ENCODE results near the gene WSB1.

DNA sequence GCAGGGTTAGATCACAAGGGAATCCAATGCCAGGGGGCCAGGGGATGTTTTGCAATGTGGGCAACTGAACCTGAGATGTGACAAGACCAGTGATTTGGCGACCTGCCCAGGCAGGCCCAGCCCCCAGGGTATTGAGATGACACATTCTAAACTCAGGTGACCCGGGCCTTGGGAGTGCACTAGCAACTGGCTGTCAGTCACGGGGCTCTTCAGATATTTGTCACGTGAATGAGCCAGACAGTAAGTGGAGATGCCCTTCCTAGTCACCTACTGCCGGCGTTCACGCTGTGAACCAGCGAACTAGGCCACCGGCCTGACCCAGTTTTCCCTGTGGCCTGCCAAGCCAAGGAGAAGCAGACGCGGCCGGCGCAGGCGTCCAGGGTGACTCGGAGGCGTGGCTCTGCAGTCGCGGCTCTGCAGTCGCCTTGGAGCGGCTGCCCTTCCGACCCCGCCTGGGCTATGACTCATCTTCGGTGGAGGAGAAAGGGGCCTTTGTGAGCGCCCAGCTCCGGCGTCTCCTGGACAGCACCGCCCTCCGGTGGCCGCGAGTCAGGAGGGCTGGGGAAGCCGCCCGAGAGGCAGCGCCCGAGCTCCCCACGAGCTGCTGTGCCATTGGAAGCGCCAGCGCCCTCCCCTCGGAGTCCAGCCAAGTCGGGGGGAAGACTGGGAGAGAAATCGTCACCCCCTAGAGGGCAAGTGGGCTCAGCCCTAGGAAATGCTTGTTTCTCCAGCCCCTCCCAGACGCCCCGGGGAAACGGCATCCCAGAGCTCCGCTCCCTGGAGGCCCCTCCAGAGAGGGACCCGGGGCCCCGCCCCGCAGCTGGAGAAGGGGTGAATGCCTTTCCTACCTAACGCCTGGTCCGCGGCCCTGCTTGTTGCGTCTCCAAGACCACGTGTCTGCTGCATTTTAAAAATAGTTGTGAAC lies 38.8 kb downstream of the WSB1 start:
- TF ChIP-seq, protein P1, sequence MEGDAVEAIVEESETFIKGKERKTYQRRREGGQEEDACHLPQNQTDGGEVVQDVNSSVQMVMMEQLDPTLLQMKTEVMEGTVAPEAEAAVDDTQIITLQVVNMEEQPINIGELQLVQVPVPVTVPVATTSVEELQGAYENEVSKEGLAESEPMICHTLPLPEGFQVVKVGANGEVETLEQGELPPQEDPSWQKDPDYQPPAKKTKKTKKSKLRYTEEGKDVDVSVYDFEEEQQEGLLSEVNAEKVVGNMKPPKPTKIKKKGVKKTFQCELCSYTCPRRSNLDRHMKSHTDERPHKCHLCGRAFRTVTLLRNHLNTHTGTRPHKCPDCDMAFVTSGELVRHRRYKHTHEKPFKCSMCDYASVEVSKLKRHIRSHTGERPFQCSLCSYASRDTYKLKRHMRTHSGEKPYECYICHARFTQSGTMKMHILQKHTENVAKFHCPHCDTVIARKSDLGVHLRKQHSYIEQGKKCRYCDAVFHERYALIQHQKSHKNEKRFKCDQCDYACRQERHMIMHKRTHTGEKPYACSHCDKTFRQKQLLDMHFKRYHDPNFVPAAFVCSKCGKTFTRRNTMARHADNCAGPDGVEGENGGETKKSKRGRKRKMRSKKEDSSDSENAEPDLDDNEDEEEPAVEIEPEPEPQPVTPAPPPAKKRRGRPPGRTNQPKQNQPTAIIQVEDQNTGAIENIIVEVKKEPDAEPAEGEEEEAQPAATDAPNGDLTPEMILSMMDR (conservative IDR thresholded peaks at IDR 0.05) = peak; percentile 81
- TF ChIP-seq EZH2 (IDR thresholded peaks at IDR 0.05; ENCODE audit: low read depth) = no peak

Data from PC-9 (cell line).